GM12878 (cell line): ENCODE data around the gene MRPL39. TPM values are rescaled to one million over a fixed set of nuclear protein-coding genes. Genes with fewer than 3 reads are reported as not detected.

Source experiments
- ATAC-seq: fragments of 200-7000 bp; cut with Tn5 transposase; 3 replicates; pipeline ENCODE4 v1.9.1; 2020; ENCODE audit warnings: mild to moderate bottlenecking, moderate library complexity
- BruUV-seq: library from RNA; stranded (reverse); fragments of 400-500 nt; replicated peaks from 2 replicates; lab custom pipeline; 2021; lab: Mats Ljungman, UMichigan
- CTCF ChIA-PET: fragments of 300-600 bp; sonication (Branson Sonifier 250); formaldehyde crosslinking; extraction: SDS; loops from one replicate; lab custom pipeline; 2021; ENCODE audit warnings: inconsistent platforms; lab: Yijun Ruan, JAX
- POLR2A ChIA-PET: fragments of 350-600 bp; formaldehyde crosslinking; extraction: SDS; loops from one replicate; lab custom pipeline; 2021; ENCODE audit warnings: inconsistent platforms; lab: Charles Lee
- RAD21 ChIA-PET: fragments of 300-600 bp; sonication (Branson Sonifier 250); formaldehyde crosslinking; loops from one replicate; lab custom pipeline; 2023; ENCODE audit warnings: antibody characterized with exemption; ENCODE audit not compliant: unreplicated experiment; lab: Charles Lee
- SMC1A ChIA-PET: fragments of 300-600 bp; sonication (Branson Sonifier 250); formaldehyde crosslinking; loops from one replicate; lab custom pipeline; 2023; ENCODE audit not compliant: unreplicated experiment, uncharacterized antibody; lab: Charles Lee
- DNase-seq: peaks from one replicate; pipeline ENCODE4 v3.0.0-alpha.2; 2011; ENCODE audit warnings: low read depth, low spot score
- FAIRE-seq: peaks from 3 replicates; lab custom pipeline; 2011; peaks lifted over from hg19 to GRCh38; lab: Jason Lieb, UNC
- H2AFZ ChIP-seq: 2 replicates; pipeline ENCODE4 v1.6.0; 2011; ENCODE audit warnings: low read depth, low read length, control low read depth; ENCODE audit not compliant: control insufficient read depth
- H3K27ac ChIP-seq: 2 replicates; pipeline ENCODE4 v1.5.1; 2011; ENCODE audit warnings: control low read depth; ENCODE audit not compliant: control insufficient read depth, insufficient read depth
- H3K27me3 ChIP-seq, 2 experiments: replicated peaks in 1 of 2; 2 replicates each; pipeline versions ENCODE4 v1.6.0 to v1.6.1; 2011; ENCODE audit warnings: low read length in 1 of 2; ENCODE audit not compliant: control insufficient read depth in 2 of 2, insufficient read depth in 2 of 2
- H3K36me3 ChIP-seq, 2 experiments: 2 replicates each; pipeline ENCODE4 v1.5.1; 2011; ENCODE audit warnings: low read length in 1 of 2; ENCODE audit not compliant: control insufficient read depth in 2 of 2, insufficient read depth in 2 of 2
- H3K4me1 ChIP-seq: 2 replicates; pipeline ENCODE4 v1.6.1; 2011; ENCODE audit warnings: mild to moderate bottlenecking, low read length, moderate library complexity, mixed read lengths; ENCODE audit not compliant: control insufficient read depth, insufficient read depth
- H3K4me2 ChIP-seq: 2 replicates; pipeline ENCODE4 v1.6.0; 2011; ENCODE audit warnings: control low read depth; ENCODE audit not compliant: control insufficient read depth, insufficient read depth
- H3K4me3 ChIP-seq: fragments of 200-600 bp; sonication (generic); 2 replicates; pipeline ENCODE4 v1.5.1; 2016
- H3K79me2 ChIP-seq: 2 replicates; pipeline ENCODE4 v1.6.0; 2011; ENCODE audit warnings: low read length; ENCODE audit not compliant: control insufficient read depth, insufficient read depth
- H3K9ac ChIP-seq: 2 replicates; pipeline ENCODE4 v1.8.0; 2011; ENCODE audit warnings: low read length, control low read depth, mixed read lengths; ENCODE audit not compliant: control insufficient read depth, insufficient read depth
- H3K9me3 ChIP-seq: replicated peaks from 3 replicates; pipeline ENCODE4 v1.5.1; 2011; ENCODE audit warnings: mild to moderate bottlenecking, low read length; ENCODE audit not compliant: control insufficient read depth, insufficient read depth
- H4K20me1 ChIP-seq: 2 replicates; pipeline ENCODE4 v1.6.0; 2011; ENCODE audit not compliant: control insufficient read depth, insufficient read depth
- ATF7 ChIP-seq: fragments of 450-650 bp; IDR thresholded peaks from 2 replicates; pipeline ENCODE4 v1.6.1; 2016; ENCODE audit warnings: low read depth, mild to moderate bottlenecking
- BACH1 ChIP-seq: fragments of 450-650 bp; IDR thresholded peaks from 2 replicates; pipeline ENCODE4 v1.6.1; 2017; ENCODE audit warnings: mild to moderate bottlenecking, borderline replicate concordance
- CREM ChIP-seq: IDR thresholded peaks from 2 replicates; pipeline ENCODE4 v1.6.1; 2014; ENCODE audit warnings: antibody characterized with exemption, low read depth
- EED ChIP-seq: sonication (generic); IDR thresholded peaks from 2 replicates; pipeline ENCODE4 v1.6.1; 2016; ENCODE audit warnings: antibody characterized with exemption, low read depth
- GATAD2B ChIP-seq: fragments of 450-650 bp; conservative IDR thresholded peaks from 2 replicates; pipeline ENCODE4 v1.6.1; 2017; ENCODE audit warnings: low read depth, mild to moderate bottlenecking, moderate library complexity
- HCFC1 ChIP-seq: fragments of 150-350 bp; IDR thresholded peaks from 2 replicates; pipeline ENCODE4 v1.6.1; 2014; ENCODE audit warnings: low read length
- HDAC6 ChIP-seq: fragments of 200-600 bp; sonication (generic); IDR thresholded peaks from one replicate; pipeline ENCODE4 v1.8.0; 2017; ENCODE audit warnings: antibody characterized with exemption; ENCODE audit not compliant: unreplicated experiment
- MEF2A ChIP-seq: IDR thresholded peaks from 2 replicates; pipeline ENCODE4 v1.6.1; 2011; ENCODE audit warnings: low read depth, mild to moderate bottlenecking, low read length, moderate library complexity; ENCODE audit not compliant: insufficient read depth
- NFXL1 ChIP-seq: fragments of 450-650 bp; IDR thresholded peaks from 2 replicates; pipeline ENCODE4 v1.6.1; 2017; ENCODE audit warnings: antibody characterized with exemption, mild to moderate bottlenecking, borderline replicate concordance
- PML ChIP-seq: IDR thresholded peaks from 2 replicates; pipeline ENCODE4 v1.6.1; 2012; ENCODE audit warnings: low read length, inconsistent platforms
- POLR2A ChIP-seq: IDR thresholded peaks from 2 replicates; pipeline ENCODE4 v1.6.1; 2011; ENCODE audit warnings: low read depth, mild to moderate bottlenecking, low read length
- POU2F2 ChIP-seq: IDR thresholded peaks from 3 replicates; pipeline ENCODE4 v1.6.1; 2011; ENCODE audit warnings: low read depth, mild to moderate bottlenecking, low read length, borderline replicate concordance
- RELA ChIP-seq: fragments of 450-650 bp; IDR thresholded peaks from 2 replicates; pipeline ENCODE4 v1.8.0; 2014; ENCODE audit warnings: borderline replicate concordance; ENCODE audit not compliant: partially characterized antibody
- SMAD5 ChIP-seq: IDR thresholded peaks from 2 replicates; pipeline ENCODE4 v1.6.1; 2016; ENCODE audit warnings: antibody characterized with exemption, low read depth
- SPI1 ChIP-seq: IDR thresholded peaks from 2 replicates; pipeline ENCODE4 v1.6.1; 2011; ENCODE audit warnings: low read depth, mild to moderate bottlenecking, low read length, moderate library complexity, borderline replicate concordance; ENCODE audit not compliant: insufficient read depth
- TCF7 ChIP-seq: IDR thresholded peaks from 2 replicates; pipeline ENCODE4 v1.6.1; 2014; ENCODE audit warnings: antibody characterized with exemption, borderline replicate concordance
- WGBS: methylation state at CpG from one replicate; pipeline ENCODE4 v1.1.6; 2016; ENCODE audit warnings: low lambda C conversion rate; ENCODE audit not compliant: insufficient replicate concordance, insufficient coverage; ENCODE audit errors: missing lambda C conversion rate; 5-methylcytosine and 5-hydroxymethylcytosine counted together
- in situ Hi-C: fragments of 300-500 bp; cut with MboI; formaldehyde crosslinking; loops from 9 replicates; pipeline ENCODE4 v1.14.3; 2018; ENCODE audit warnings: mixed read lengths
- intact Hi-C: fragments of 100-400 bp; cut with micrococcal nuclease; formaldehyde crosslinking; loops from one replicate; pipeline ENCODE4 v1.14.2; 2022; ENCODE audit not compliant: unreplicated experiment
- polyA plus RNA-seq, 11 experiments: library from polyadenylated mRNA; depleted of rRNA in 4 of 11; unstranded in 6 of 11; stranded (reverse) in 5 of 11; fragments of >200 nt; fragmentation: Nextera tagmentation in 4 of 11; fragmentation: Illumina TruSeq in 1 of 11; extraction: Ambion mirVana in 4 of 11; extraction: Trizol in 1 of 11; gene quantifications; 1 replicate in 1 of 11; 2 replicates in 10 of 11; pipeline versions ENCODE4 v1.2.1 to v1.2.3, GENCODE V29; 2011 to 2016; ENCODE audit warnings: inconsistent platforms in 2 of 11, missing spikeins in 2 of 11, low read depth in 1 of 11
- total RNA-seq, 4 experiments: library from RNA; depleted of rRNA in 3 of 4; stranded (reverse); fragments of >200 nt in 3 of 4; fragmentation: Illumina TruSeq in 1 of 4; extraction: Trizol in 1 of 4; gene quantifications; 2 replicates each; pipeline versions ENCODE4 v1.2.1 to v1.2.3, GENCODE V29; 2013 to 2021
- TF ChIP-seq, protein P1 (sequence below): fragments of 450-650 bp; IDR thresholded peaks from 2 replicates; pipeline ENCODE4 v1.6.1; 2017; ENCODE audit warnings: low read depth, mild to moderate bottlenecking, moderate library complexity
- TF ChIP-seq, protein P2 (sequence below): fragments of 450-650 bp; IDR thresholded peaks from 2 replicates; pipeline ENCODE4 v1.6.1; 2016; ENCODE audit warnings: mild to moderate bottlenecking, moderate library complexity, borderline replicate concordance

The MRPL39 gene
- total and polyA plus RNA-seq, 10 of the 15 experiments (the other 5 are each of a cell fraction or from before 2014, with no cell fraction given), result 68.8 to 292 (median 120) TPM

DNA sequence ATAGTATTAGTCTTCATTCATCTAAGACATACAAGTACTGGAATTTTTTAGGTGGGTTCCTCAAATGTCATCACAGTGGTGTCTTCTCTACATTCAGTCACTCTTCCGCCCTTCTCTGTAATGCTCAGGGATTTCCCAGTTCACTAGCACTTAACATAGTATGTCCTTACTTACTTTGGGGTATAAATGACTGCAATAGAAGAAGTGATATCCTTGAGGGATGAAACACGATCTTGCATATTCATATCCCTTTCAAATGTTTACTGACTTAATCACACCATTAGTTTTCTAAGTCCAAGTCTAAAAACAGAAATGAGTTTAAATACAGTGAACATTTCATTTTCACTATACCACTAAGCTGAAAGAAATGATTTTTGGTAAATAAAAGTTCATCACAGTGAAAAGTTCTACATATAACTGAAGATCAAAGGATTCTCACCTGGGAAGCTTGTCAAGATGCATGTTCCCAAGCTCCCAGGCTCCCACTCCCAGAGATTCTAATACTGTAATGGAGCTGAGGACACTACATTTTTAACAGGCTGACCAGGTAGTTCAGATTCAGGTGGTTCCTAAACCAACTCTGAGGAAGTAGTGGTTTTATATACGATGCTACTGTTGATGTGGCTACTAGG is 29.7 kb downstream of the MRPL39 start:
- ChIA-PET RAD21 (interaction anchor here (14.5 kb wide), 1 partner anchor 154 kb away, joined by 253 read pairs; no protein-coding TSS in a partner anchor), POLR2A (interaction anchor here (0.8 kb wide), 1 partner anchor 12 kb away, joined by 3 read pairs; no protein-coding TSS in a partner anchor), CTCF (interaction anchor here (1.2 to 1.5 kb wide), 2 partner anchors 9 to 155 kb away, joined by 3 read pairs; no protein-coding TSS in a partner anchor), SMC1A (interaction anchor here (1.0 to 19.6 kb wide), 2 partner anchors 29 to 155 kb away, joined by 3 to 426 read pairs; no protein-coding TSS in a partner anchor)
- in situ Hi-C loops (no loop called here), intact Hi-C loops (no loop called here)
- Histone ChIP-seq H3K9ac (no peak overlapping the region), H3K4me1 (peaks cover 25% of the 10 kb centered on the region), H4K20me1 (no peaks in the 10 kb centered on the region), H3K9me3 (no peaks in the 10 kb centered on the region), H3K27me3 (no peaks in the 10 kb centered on the region), H3K4me3 (no peak overlapping the region), H3K36me3 (peaks cover 0 to 12% of the 10 kb centered on the region in 2 experiments; a peak in 3 of 4 replicates), H3K79me2 (peaks cover 25% of the 10 kb centered on the region), H2AFZ (no peak overlapping the region), H3K4me2 (no peak overlapping the region), H3K27ac (peak overlapping the region; percentile 13)
- BruUV-seq, result no TSS peak
- DNase-seq (no peak), FAIRE-seq (no peak), ATAC-seq (peak; percentile 13)
- WGBS, result 15% methylated on average over 3 of the region's 3 CpGs
- TF ChIP-seq, protein P1, sequence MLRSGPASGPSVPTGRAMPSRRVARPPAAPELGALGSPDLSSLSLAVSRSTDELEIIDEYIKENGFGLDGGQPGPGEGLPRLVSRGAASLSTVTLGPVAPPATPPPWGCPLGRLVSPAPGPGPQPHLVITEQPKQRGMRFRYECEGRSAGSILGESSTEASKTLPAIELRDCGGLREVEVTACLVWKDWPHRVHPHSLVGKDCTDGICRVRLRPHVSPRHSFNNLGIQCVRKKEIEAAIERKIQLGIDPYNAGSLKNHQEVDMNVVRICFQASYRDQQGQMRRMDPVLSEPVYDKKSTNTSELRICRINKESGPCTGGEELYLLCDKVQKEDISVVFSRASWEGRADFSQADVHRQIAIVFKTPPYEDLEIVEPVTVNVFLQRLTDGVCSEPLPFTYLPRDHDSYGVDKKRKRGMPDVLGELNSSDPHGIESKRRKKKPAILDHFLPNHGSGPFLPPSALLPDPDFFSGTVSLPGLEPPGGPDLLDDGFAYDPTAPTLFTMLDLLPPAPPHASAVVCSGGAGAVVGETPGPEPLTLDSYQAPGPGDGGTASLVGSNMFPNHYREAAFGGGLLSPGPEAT, result no peak
- TF ChIP-seq HCFC1, result no peak
- TF ChIP-seq RELA, result no peak
- TF ChIP-seq BACH1, result no peak
- TF ChIP-seq GATAD2B, result no peak
- TF ChIP-seq ATF7, result no peak
- no peak for TF ChIP-seq HDAC6
- 0 out of 2 replicates have a peak, but pooled peaks have one; percentile 29 for TF ChIP-seq MEF2A
- peak; percentile 11; the same call in 1 of the 2 replicates for TF ChIP-seq PML
- TF ChIP-seq TCF7, result peak; percentile 49
- no peak for TF ChIP-seq NFXL1
- TF ChIP-seq POU2F2, result 0 out of 3 replicates have a peak, but pooled peaks have one; percentile 8
- TF ChIP-seq SPI1, result no peak
- no peak; the same call in 1 of the 2 replicates for TF ChIP-seq CREM
- TF ChIP-seq EED, result peak; percentile 47; the same call in 1 of the 2 replicates
- TF ChIP-seq SMAD5, result no peak
- TF ChIP-seq POLR2A, result peak; percentile 30; the same call in 1 of the 2 replicates
- TF ChIP-seq, protein P2, sequence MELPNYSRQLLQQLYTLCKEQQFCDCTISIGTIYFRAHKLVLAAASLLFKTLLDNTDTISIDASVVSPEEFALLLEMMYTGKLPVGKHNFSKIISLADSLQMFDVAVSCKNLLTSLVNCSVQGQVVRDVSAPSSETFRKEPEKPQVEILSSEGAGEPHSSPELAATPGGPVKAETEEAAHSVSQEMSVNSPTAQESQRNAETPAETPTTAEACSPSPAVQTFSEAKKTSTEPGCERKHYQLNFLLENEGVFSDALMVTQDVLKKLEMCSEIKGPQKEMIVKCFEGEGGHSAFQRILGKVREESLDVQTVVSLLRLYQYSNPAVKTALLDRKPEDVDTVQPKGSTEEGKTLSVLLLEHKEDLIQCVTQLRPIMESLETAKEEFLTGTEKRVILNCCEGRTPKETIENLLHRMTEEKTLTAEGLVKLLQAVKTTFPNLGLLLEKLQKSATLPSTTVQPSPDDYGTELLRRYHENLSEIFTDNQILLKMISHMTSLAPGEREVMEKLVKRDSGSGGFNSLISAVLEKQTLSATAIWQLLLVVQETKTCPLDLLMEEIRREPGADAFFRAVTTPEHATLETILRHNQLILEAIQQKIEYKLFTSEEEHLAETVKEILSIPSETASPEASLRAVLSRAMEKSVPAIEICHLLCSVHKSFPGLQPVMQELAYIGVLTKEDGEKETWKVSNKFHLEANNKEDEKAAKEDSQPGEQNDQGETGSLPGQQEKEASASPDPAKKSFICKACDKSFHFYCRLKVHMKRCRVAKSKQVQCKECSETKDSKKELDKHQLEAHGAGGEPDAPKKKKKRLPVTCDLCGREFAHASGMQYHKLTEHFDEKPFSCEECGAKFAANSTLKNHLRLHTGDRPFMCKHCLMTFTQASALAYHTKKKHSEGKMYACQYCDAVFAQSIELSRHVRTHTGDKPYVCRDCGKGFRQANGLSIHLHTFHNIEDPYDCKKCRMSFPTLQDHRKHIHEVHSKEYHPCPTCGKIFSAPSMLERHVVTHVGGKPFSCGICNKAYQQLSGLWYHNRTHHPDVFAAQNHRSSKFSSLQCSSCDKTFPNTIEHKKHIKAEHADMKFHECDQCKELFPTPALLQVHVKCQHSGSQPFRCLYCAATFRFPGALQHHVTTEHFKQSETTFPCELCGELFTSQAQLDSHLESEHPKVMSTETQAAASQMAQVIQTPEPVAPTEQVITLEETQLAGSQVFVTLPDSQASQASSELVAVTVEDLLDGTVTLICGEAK, result no peak
